ENCODE results near the gene LSMEM2. TPM values are rescaled to one million over a fixed set of nuclear protein-coding genes. Genes with fewer than 3 reads are reported as not detected.

The LSMEM2 gene
- total RNA-seq, 1 experiment from 2014 or later, result 0.57 TPM

- H3K27ac Mint-ChIP-seq, result no peak overlapping the region
These were observed 48.6 kb upstream of the LSMEM2 start for GRCh38 chr3:50230104-50230793.

GRCh38 chr3:50230794-50231125, 48.1 kb upstream of the LSMEM2 start:
- POLR2A ChIA-PET, result no interaction called here
- H3K27ac Mint-ChIP-seq, result peak overlapping the region; percentile 13; the same call in 1 of the 2 replicates
- ATAC-seq (no peak), DNase-seq (ENCODE audit: low spot score) (no peak)
- H3K4me3 Mint-ChIP-seq, result no peak overlapping the region
- H3K9me3 Mint-ChIP-seq, result no peaks in the 10 kb centered on the region
- CTCF ChIA-PET, result interaction anchor here (0.6 to 17.1 kb wide), 4 partner anchors 9 to 37 kb away, joined by 3 to 604 read pairs (median 82); partner anchors contain the start of gene GNAT1
- H3K36me3 Mint-ChIP-seq, result no peaks in the 10 kb centered on the region
- peaks cover 4% of the 10 kb centered on the region for H3K27me3 Mint-ChIP-seq (ENCODE audit: low read depth)
- peaks cover 26% of the 10 kb centered on the region for H3K4me1 Mint-ChIP-seq
- no peak for TF ChIP-seq NR2C2 (CRISPR knock-in tag; IDR thresholded peaks at IDR 0.05)
- no peak for TF ChIP-seq ZNF425 (CRISPR knock-in tag; conservative IDR thresholded peaks at IDR 0.05)
- TF ChIP-seq ZBTB21 (CRISPR knock-in tag; IDR thresholded peaks at IDR 0.05; ENCODE audit: borderline replicate concordance), result no peak

More at GRCh38 chr3:50230104-50230793, 48.6 kb upstream of the LSMEM2 start:
- Mint-ChIP-seq H3K27me3 (ENCODE audit: low read depth) (peaks cover 4% of the 10 kb centered on the region), H3K36me3 (no peaks in the 10 kb centered on the region), H3K9me3 (no peaks in the 10 kb centered on the region), H3K4me1 (peaks cover 23% of the 10 kb centered on the region), H3K4me3 (no peak overlapping the region)
- POLR2A ChIA-PET, result no interaction called here
- TF ChIP-seq CREB1 (CRISPR knock-in tag; IDR thresholded peaks at IDR 0.05) (no peak), IRF2 (CRISPR knock-in tag; IDR thresholded peaks at IDR 0.05; ENCODE audit: borderline replicate concordance, low read depth) (no peak)
- CTCF ChIA-PET, result interaction anchor here (0.6 to 17.1 kb wide), 4 partner anchors 9 to 37 kb away, joined by 3 to 604 read pairs (median 82); partner anchors contain the start of gene GNAT1
- ATAC-seq (no peak), DNase-seq (ENCODE audit: low spot score) (no peak)

GRCh38 chr3:50231581-50231980, 47.3 kb upstream of the LSMEM2 start:
- Mint-ChIP-seq H3K4me1 (peaks cover 22% of the 10 kb centered on the region), H3K4me3 (no peak overlapping the region), H3K9me3 (no peaks in the 10 kb centered on the region), H3K27me3 (ENCODE audit: low read depth) (peaks cover 4% of the 10 kb centered on the region), H3K36me3 (no peaks in the 10 kb centered on the region), H3K27ac (no peak overlapping the region)
- TF ChIP-seq AR (CRISPR knock-in tag; IDR thresholded peaks at IDR 0.05) (no peak), E2F4 (CRISPR knock-in tag; IDR thresholded peaks at IDR 0.05; ENCODE audit: borderline replicate concordance, low read depth) (no peak), CDX4 (CRISPR knock-in tag; IDR thresholded peaks at IDR 0.05; ENCODE audit: borderline replicate concordance) (no peak), JUN (CRISPR knock-in tag; IDR thresholded peaks at IDR 0.05) (no peak), ZNF232 (CRISPR knock-in tag; IDR thresholded peaks at IDR 0.05) (no peak), SP1 (CRISPR knock-in tag; conservative IDR thresholded peaks at IDR 0.05) (no peak), CBFB (CRISPR knock-in tag; IDR thresholded peaks at IDR 0.05; ENCODE audit: low read depth) (no peak), GABPB1 (CRISPR knock-in tag; IDR thresholded peaks at IDR 0.05) (no peak), ETV6 (CRISPR knock-in tag; IDR thresholded peaks at IDR 0.05) (no peak)
- DNase-seq (ENCODE audit: low spot score) (no peak), ATAC-seq (no peak)
- ChIA-PET CTCF (interaction anchor here (6.8 to 17.1 kb wide), 2 partner anchors 15 to 38 kb away, joined by 154 to 604 read pairs; partner anchors contain the start of gene GNAT1), POLR2A (no interaction called here)

All from WTC11 (cell line).